HCT116 (cell line): ENCODE measurements around the gene TXNDC9. TPM values are rescaled to one million over a fixed set of nuclear protein-coding genes. Genes with fewer than 3 reads are reported as not detected.
"Not testable (repeated sequence)": the region's sequence is repeated elsewhere in the genome, so short reads cannot be mapped to it uniquely, and the experiment has no call there.

Source experiments
- ATAC-seq: fragments of 200-7000 bp; cut with Tn5 transposase; 2 replicates; pipeline ENCODE4 v1.9.1; 2020; ENCODE audit warnings: mild to moderate bottlenecking, moderate library complexity
- BruUV-seq: library from RNA; stranded (reverse); fragments of 400-500 nt; replicated peaks from 2 replicates; lab custom pipeline; 2021; lab: Mats Ljungman, UMichigan
- CTCF ChIA-PET: fragments of 300-600 bp; sonication (Branson Sonifier 250); formaldehyde crosslinking; loops from one replicate; lab custom pipeline; 2021; ENCODE audit warnings: antibody characterized with exemption; lab: Charles Lee
- POLR2A ChIA-PET: fragments of 300-600, 350-600 bp; sonication (Branson Sonifier 250); formaldehyde crosslinking; loops from one replicate; lab custom pipeline; 2021; ENCODE audit warnings: antibody characterized with exemption; lab: Charles Lee
- RAD21 ChIA-PET, 2 experiments: fragments of 300-600 bp; sonication (Branson Sonifier 250); formaldehyde crosslinking; loops; one replicate each; lab custom pipeline; 2023; ENCODE audit warnings: low total read pairs in 2 of 2; ENCODE audit not compliant: uncharacterized antibody in 2 of 2, unreplicated experiment in 2 of 2, low non-redundant PET in 1 of 2; lab: Charles Lee
- DNase-seq: peaks from one replicate; pipeline ENCODE4 v3.0.0-alpha.2; 2010; ENCODE audit warnings: low read depth, low spot score
- H2AFZ ChIP-seq: fragments of 200-600 bp; shearing (Covaris generic), sonication (generic); 2 replicates; pipeline ENCODE4 v1.6.1; 2017; ENCODE audit warnings: low read depth, mixed run types, mixed read lengths, antibody characterized with exemption, low read length; ENCODE audit not compliant: poor library complexity, severe bottlenecking
- H3K27ac ChIP-seq: 2 replicates; pipeline ENCODE4 v1.5.1; 2012; ENCODE audit warnings: low read depth, low read length
- H3K27me3 ChIP-seq: fragments of 200-600 bp; sonication (generic); 2 replicates; pipeline ENCODE4 v1.6.1; 2016; ENCODE audit warnings: mixed run types, low read length, mixed read lengths; ENCODE audit not compliant: insufficient read depth
- H3K36me3 ChIP-seq, 2 experiments: fragments of 200-500 bp in 1 of 2; fragments of 200-600 bp in 1 of 2; sonication (Bioruptor generic) in 1 of 2; sonication (generic) in 1 of 2; 2 replicates each; pipeline versions ENCODE4 v1.5.1 to v1.6.1; 2014 to 2016; ENCODE audit warnings: low read length in 2 of 2, inconsistent platforms in 1 of 2, mixed read lengths in 1 of 2, mixed run types in 1 of 2; ENCODE audit not compliant: insufficient read depth in 2 of 2, control insufficient read depth in 1 of 2
- H3K4me1 ChIP-seq, 2 experiments: fragments of 200-600 bp in 1 of 2; sonication (generic) in 1 of 2; 2 replicates each; pipeline versions ENCODE4 v1.5.1 to v1.6.1; 2012 to 2017; ENCODE audit warnings: low read length in 2 of 2, inconsistent platforms in 1 of 2, mild to moderate bottlenecking in 1 of 2, mixed read lengths in 1 of 2, mixed run types in 1 of 2, moderate library complexity in 1 of 2; ENCODE audit not compliant: insufficient read depth in 2 of 2, control insufficient read depth in 1 of 2
- H3K4me2 ChIP-seq: fragments of 200-600 bp; sonication (generic); 2 replicates; pipeline ENCODE4 v1.6.1; 2017; ENCODE audit warnings: mixed run types, low read length, mixed read lengths
- H3K4me3 ChIP-seq, 2 experiments: fragments of 200-600 bp in 1 of 2; sonication (generic) in 1 of 2; replicated peaks in 1 of 2; 2 replicates each; pipeline ENCODE4 v1.5.1; 2011 to 2016; ENCODE audit warnings: low read length in 2 of 2, control low read depth in 1 of 2, low read depth in 1 of 2, mild to moderate bottlenecking in 1 of 2, mixed read lengths in 1 of 2, mixed run types in 1 of 2
- H3K79me2 ChIP-seq: fragments of 200-600 bp; sonication (generic); 2 replicates; pipeline ENCODE4 v1.6.1; 2017; ENCODE audit warnings: mild to moderate bottlenecking, mixed run types, low read length, moderate library complexity, mixed read lengths; ENCODE audit not compliant: insufficient read depth
- H3K9ac ChIP-seq: fragments of 200-600 bp; sonication (generic); 2 replicates; pipeline ENCODE4 v1.6.1; 2016; ENCODE audit warnings: low read length, mixed read lengths
- H3K9me2 ChIP-seq: fragments of 200-600 bp; sonication (generic), shearing (Covaris generic); 2 replicates; pipeline ENCODE4 v1.6.1; 2017; ENCODE audit warnings: mixed run types, mild to moderate bottlenecking, moderate library complexity; ENCODE audit not compliant: insufficient read depth
- H3K9me3 ChIP-seq, 2 experiments: fragments of 200-500 bp in 1 of 2; fragments of 200-600 bp in 1 of 2; sonication (Bioruptor generic) in 1 of 2; sonication (generic) in 1 of 2; 2 replicates each; pipeline ENCODE4 v1.6.1; 2014 to 2017; ENCODE audit warnings: low read length in 2 of 2, mixed read lengths in 2 of 2, inconsistent platforms in 1 of 2, low read depth in 1 of 2, mild to moderate bottlenecking in 1 of 2, mixed run types in 1 of 2, moderate library complexity in 1 of 2; ENCODE audit not compliant: control insufficient read depth in 1 of 2, insufficient read depth in 1 of 2
- H4K20me1 ChIP-seq: fragments of 200-600 bp; sonication (generic), shearing (Covaris generic); 2 replicates; pipeline ENCODE4 v1.6.1; 2017; ENCODE audit warnings: mixed run types, mild to moderate bottlenecking, moderate library complexity; ENCODE audit not compliant: insufficient read depth
- ATF3 ChIP-seq: IDR thresholded peaks from 2 replicates; pipeline ENCODE4 v1.6.1; 2012
- CBX3 ChIP-seq: IDR thresholded peaks from 2 replicates; pipeline ENCODE4 v1.6.1; 2012; ENCODE audit warnings: low read depth
- ELF1 ChIP-seq: IDR thresholded peaks from 2 replicates; pipeline ENCODE4 v1.6.1; 2012; ENCODE audit warnings: low read depth, borderline replicate concordance
- JUND ChIP-seq: IDR thresholded peaks from 2 replicates; pipeline ENCODE4 v1.6.1; 2012
- POLR2A ChIP-seq: IDR thresholded peaks from 2 replicates; pipeline ENCODE4 v1.7.0; 2011; ENCODE audit warnings: borderline replicate concordance; ENCODE audit not compliant: insufficient read depth, insufficient read length; ENCODE audit errors: extremely low read depth
- POLR2AphosphoS5 ChIP-seq: IDR thresholded peaks from 2 replicates; pipeline ENCODE4 v1.6.1; 2011; ENCODE audit warnings: mild to moderate bottlenecking, low read depth, low read length, moderate library complexity
- SP1 ChIP-seq: IDR thresholded peaks from 2 replicates; pipeline ENCODE4 v1.6.1; 2012; ENCODE audit warnings: low read depth
- SRF ChIP-seq: IDR thresholded peaks from 2 replicates; pipeline ENCODE4 v1.6.1; 2012; ENCODE audit warnings: low read depth
- TCF7L2 ChIP-seq: IDR thresholded peaks from 2 replicates; pipeline ENCODE4 v1.7.0; 2011; ENCODE audit warnings: borderline replicate concordance, inconsistent platforms; ENCODE audit not compliant: insufficient read depth, insufficient read length; ENCODE audit errors: extremely low read depth
- ZNF274 ChIP-seq: fragments of 200-500 bp; sonication (Bioruptor generic); IDR thresholded peaks from 2 replicates; pipeline ENCODE4 v1.6.1; 2014; ENCODE audit warnings: mild to moderate bottlenecking, low read depth, low read length, inconsistent platforms
- intact Hi-C: fragments of 100-400 bp; cut with micrococcal nuclease; formaldehyde crosslinking; loops from 2 replicates; pipeline ENCODE4 v1.10.0; 2022
- total RNA-seq: library from RNA; stranded (reverse); gene quantifications from one replicate; pipeline ENCODE4 v1.2.1, GENCODE V29; 2021; ENCODE audit not compliant: unreplicated experiment

Gene TXNDC9
- total RNA-seq, 1 experiment from 2014 or later: 18.3 TPM

- RAD21 ChIA-PET, H3K4me1 ChIP-seq, CTCF ChIA-PET, ATAC-seq, H3K4me3 ChIP-seq, intact Hi-C loops, H3K27ac ChIP-seq, H3K4me2 ChIP-seq, BruUV-seq, POLR2A ChIA-PET, DNase-seq, H3K27me3 ChIP-seq, H3K9me3 ChIP-seq, H3K9ac ChIP-seq, H2AFZ ChIP-seq, H3K36me3 ChIP-seq, H3K9me2 ChIP-seq: not testable (repeated sequence)
- peaks cover 100% of the 10 kb centered on the region for H3K79me2 ChIP-seq
- peaks cover 42% of the 10 kb centered on the region; the same call in 1 of the 2 replicates for H4K20me1 ChIP-seq
These were observed 18.7 kb upstream of the TXNDC9 start for GRCh38 chr2:99354825-99355224.

GRCh38 chr2:99354070-99354469, 17.9 kb upstream of the TXNDC9 start:
- peaks cover 43% of the 10 kb centered on the region; the same call in 1 of the 2 replicates for H4K20me1 ChIP-seq
- intact Hi-C loops: no loop called here
- H3K9me3 ChIP-seq: no peaks in the 10 kb centered on the region
- BruUV-seq: no TSS peak
- H3K4me2 ChIP-seq: no peak overlapping the region
- ChIA-PET POLR2A (no interaction called here), CTCF (no interaction called here), RAD21 (no interaction called here)
- H3K27ac ChIP-seq: no peak overlapping the region
- TF ChIP-seq ZNF274 (no peak), POLR2AphosphoS5 (no peak), SRF (no peak), SP1 (no peak), CBX3 (no peak), JUND (no peak), POLR2A (no peak), ELF1 (no peak), TCF7L2 (no peak), ATF3 (no peak)
- H3K4me1 ChIP-seq: no peaks in the 10 kb centered on the region
- no peak overlapping the region for H3K9ac ChIP-seq
- no peak overlapping the region for H3K4me3 ChIP-seq
- no peaks in the 10 kb centered on the region for H3K27me3 ChIP-seq
- H3K36me3 ChIP-seq: no peaks in the 10 kb centered on the region
- ATAC-seq: no peak
- H2AFZ ChIP-seq: no peak overlapping the region
- H3K79me2 ChIP-seq: peaks cover 100% of the 10 kb centered on the region
- DNase-seq: no peak
- no peaks in the 10 kb centered on the region for H3K9me2 ChIP-seq
